Measurements from ENCODE around the gene MEI4.
"Not testable (repeated sequence)": the region's sequence is repeated elsewhere in the genome, so short reads cannot be mapped to it uniquely, and the experiment has no call there.

MEI4 gene

DNA sequence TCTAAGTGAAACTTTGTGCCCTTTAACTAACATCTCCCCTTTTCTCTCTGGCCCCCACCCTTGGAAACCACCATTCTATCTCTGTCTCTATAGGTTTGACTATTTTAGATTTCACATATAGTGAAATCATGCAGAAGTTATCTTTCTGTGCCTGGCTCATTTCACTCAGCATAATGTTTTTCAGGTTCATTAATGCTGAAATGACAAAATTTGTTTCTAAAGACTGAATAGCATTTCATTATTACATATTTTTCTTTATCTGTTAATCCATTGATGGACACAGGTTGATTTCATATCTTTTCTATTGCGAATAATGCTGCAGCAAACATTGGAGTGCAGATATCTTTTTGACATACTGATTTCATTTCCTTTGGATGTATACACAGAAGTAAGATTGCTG, 30.7 kb downstream of the MEI4 start:
- no peak for DNase-seq (ENCODE audit: low spot score)

DNA sequence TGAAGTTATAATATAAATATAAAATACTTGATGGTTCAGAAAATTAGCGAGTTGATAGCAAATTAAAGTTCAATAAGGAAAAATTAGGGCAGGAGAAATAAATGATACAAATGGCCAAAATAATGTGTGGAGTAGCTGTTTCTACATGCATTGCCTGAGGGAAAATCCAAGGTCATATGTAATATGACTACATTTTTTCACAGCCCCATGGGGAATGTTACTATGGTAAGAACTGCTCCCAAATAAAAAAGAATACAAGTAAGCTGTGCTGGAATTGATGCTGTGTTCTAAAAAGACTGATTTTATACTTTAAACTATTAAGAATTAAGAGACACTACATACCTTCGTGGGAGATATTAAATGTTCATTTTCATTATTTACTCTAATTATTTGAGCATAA, 34.1 kb downstream of the MEI4 start:
- DNase-seq (ENCODE audit: low spot score): no peak

DNA sequence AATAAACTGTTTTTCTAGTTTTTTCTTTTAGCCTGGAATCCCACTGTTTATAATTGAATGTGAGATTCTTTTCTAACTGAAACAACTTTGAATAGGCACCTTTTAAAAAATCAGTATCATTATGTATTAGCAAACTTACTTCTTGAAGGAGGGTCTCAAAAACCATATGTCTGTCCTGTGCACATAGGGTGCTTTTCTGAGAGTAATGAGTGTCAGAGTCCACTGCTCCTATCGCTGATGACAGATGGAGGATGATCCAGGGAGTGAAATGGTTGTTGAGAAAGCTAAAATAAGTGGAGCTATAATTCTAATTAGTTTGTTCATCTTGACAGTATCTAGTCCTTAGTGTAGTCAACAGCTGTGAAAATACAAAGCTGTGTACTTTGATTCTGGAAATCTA, 35.8 kb downstream of the MEI4 start:
- DNase-seq (ENCODE audit: low spot score): no peak

DNA sequence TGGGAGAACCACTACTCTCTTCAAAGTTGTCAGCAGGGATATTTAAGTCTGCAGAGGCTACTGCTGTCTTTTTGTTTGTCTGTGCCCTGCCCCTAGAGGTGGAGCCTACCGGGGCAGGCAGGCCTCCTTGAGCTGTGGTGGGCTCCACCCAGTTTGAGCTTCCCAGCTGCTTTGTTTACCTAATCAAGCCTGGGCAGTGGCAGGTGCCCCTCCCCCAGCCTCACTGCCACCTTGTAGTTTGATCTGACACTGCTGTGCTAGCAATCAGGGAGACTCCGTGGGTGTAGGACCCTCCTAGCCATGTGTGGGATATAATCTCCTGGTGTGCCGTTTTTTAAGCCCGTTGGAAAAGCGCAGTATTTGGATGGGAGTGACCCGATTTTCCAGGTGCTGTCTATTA, 47.3 kb downstream of the MEI4 start:
- DNase-seq (ENCODE audit: low spot score): not testable (repeated sequence)

DNA sequence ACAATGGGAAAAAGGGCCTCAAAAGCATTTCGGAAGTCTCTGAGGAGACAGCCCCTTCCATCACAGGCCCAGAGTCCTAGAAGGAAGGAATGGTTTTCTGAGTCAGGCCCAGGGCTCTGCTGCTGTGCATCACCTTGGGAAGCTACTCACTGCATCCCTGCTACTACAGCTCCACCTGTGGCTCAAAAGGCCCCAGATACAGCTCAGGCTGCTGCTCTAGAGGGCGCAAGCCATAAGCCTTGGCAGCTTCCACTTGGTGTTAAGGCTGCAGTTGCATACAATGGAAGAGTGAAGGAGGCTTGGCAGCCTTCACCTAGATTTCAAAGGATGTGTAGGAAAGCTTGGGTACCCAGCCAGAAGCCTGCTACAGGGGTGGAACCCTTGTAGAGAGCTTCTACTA, 54.8 kb downstream of the MEI4 start:
- no peak for DNase-seq (ENCODE audit: low spot score)

DNA sequence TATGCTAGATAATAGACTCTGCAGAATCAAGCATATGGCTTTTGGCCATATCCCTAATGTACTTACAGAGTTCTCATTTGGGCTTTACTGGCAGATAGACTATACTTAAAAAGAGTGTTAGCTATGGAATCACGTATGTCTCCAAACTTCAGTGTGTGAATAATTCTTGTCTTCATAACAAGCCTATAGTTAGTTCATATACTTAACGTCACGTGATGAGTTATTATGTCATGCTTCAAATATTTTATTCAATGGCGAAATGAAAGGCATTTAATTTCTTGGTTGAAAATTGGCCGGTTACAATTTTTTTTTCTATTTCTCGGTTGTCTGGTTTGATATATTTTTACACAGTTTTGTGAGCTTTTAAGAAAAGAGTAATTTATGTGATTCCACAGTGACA, 62.7 kb downstream of the MEI4 start:
- no peak for DNase-seq (ENCODE audit: low spot score)

DNA sequence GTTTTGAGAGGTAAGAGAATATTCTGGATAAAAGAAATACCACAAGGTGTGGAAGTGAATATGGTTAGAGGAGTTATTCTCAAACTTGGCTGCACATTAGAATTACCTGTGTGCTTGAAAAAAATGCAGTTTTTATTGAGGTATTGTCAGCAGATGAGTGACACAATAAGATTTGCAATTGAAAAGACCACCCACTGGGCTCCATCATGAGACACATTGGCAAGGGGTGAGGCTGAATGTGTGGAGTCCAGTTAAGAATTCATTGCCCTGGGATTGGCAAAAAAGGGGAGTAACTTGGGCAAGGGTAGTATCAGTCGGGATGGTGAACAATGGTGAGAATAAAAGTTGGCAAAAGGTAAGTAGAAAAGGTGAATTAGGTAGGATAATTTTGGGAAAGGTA, 63.5 kb downstream of the MEI4 start:
- no peak for DNase-seq (ENCODE audit: low spot score)

DNA sequence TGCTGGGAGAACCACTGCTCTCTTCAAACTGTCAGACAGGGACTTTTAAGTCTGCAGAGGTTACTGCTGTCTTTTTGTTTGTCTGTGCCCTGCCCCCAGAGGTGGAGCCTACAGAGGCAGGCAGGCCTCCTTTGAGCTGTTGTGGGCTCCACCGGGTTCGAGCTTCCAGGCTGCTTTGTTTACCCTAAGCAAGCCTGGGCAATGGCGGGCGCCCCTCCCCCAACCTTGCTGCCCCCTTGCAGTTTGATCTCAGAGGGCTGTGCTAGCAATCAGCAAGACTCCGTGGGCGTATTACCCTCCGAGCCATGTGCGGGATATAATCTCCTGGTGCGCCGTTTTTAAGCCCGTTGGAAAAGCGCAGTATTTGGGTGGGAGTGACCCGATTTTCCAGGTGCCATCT, 83.2 kb downstream of the MEI4 start:
- DNase-seq (ENCODE audit: low spot score): not testable (repeated sequence)

DNA sequence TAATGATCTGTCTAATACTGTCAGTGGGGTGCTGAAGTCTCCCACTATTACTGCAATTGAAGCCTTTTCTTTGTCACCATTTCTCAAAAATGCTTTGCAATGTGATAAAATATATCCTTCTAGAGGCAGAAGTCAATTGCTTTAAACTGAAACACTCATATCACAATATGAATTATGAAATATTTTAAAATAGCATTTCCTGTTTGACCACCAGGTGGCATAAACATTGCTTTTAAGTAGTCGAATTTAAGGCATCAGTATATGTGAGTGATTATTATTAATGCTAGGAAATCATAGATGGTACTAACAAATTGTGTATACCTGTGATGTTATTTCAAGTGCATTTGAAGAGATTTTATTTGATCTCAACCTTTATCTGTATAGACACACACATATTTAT, 87.5 kb downstream of the MEI4 start:
- DNase-seq (ENCODE audit: low spot score): peak; percentile 14

DNA sequence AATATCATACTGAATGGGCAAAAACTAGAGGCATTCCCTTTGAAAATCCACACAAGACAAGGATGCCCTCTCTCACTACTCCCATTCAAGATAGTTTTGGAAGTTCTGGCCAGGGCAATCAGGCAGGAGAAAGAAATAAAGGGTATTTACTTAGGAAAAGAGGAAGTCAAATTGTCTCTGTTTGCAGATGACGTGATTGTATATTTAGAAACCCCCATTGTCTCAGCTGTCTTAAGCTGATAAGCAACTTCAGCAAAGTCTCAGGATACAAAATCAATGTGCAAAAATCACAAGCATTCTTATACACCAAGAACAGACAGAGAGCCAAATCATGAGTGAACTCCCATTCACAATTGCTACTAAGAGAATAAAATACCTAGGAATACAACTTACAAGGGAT, 99.3 kb downstream of the MEI4 start:
- DNase-seq (ENCODE audit: low spot score): not testable (repeated sequence)

DNA sequence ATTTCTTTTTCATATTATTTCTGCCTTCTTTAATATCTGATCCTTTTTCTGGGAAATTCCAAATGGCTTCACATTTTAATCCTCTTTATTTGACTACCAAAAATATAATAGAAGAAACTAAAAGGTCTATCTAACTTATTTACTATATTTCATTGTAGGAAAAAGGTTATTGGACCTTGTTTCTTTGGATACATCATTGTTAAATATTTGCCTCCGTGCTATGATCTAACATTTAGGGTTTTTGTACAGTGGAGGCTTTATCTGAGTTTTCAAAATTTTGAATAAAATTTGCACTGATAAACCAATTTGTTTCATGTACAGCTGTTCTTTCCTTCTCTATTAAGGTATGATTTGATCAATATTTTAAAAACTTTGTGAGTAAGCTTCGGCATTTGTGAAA, 109.5 kb downstream of the MEI4 start:
- DNase-seq (ENCODE audit: low spot score): no peak

DNA sequence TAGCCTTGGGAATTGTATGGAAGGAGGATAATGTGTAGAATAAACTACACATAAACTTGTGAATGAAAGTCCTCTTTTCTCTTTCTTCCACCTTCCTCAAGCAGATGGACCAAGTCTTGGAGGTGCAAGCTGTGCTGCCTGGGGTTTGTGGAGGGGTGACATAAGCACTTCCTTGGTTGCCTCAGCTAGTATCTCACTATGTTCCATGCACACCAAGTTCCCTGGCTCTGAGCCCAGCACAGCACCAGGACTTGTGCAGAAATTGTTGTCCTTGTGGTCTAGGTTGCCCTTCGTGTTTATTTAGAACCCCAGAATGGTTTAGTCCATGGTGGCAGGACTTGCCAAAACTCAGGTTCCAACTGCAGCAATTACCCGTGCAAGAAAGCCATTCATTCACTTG, 110.3 kb downstream of the MEI4 start:
- DNase-seq (ENCODE audit: low spot score): no peak

DNA sequence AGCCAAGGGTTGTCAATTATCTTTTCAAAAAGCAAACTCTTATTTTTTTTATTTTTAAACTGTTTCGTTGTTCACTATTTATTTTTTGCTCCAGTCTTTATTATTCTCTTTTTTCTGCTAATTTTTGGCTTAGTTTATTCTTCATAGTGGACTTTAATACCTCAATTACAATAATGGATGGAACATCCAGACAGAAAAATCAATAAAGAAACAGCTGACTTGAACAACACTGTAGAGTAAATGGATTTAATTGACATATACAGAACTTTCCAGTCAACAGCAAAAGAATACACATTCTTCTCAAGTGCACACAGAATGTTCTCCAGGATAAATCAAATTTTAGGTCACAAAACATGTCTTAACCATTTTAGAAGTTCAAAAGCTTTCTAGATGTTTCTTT, 111.5 kb downstream of the MEI4 start:
- no peak for DNase-seq (ENCODE audit: low spot score)

DNA sequence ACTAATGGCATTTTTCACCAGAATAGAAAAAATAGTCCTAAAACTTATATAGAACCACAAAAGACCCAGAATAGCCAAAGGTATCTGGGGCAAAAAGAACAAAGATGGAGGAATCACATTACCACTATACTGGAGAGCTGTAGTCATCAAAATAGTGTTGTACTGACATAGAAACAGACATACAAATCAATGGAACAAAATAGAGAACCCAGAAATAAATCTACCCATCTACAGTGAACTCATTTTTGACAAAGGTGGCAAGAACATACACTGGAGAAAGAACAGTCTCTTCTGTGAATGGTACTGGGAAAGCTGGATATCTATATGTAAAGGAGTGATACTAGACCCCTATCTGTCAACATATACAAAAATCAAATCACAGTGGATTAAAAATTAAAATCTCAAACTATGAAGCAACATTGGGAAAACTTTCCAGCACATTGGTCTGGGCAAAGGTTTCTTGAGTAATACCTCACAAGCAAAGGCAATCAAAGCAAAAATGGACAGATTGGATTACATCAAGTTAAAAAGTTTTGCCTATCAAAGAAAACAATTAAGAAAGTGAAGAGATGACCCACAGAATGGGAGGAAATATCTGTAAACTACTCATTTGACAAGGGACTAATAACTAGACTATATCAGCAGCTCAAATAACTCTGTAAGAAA, 120.5 kb downstream of the MEI4 start:
- no peak for DNase-seq (ENCODE audit: low spot score)

DNA sequence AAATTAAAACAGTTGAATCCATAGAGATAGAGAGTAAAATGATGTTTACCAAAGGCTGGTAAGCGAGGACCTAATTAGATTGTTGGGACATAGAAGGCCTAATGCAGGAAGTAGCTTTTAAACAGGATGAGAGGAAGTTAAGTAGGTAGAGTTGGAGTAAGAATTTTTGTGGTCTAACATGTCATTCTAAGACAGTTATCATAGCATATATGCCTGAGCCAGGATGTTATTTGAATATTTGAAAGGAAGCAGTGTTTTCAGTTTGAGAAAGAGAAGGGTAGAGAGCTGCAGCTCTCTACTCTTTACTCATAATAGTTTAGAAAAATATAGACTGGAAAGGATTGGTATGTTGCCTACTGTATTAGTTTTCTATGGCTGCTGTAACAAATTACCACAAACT, 121.6 kb downstream of the MEI4 start:
- no peak for DNase-seq (ENCODE audit: low spot score)

DNA sequence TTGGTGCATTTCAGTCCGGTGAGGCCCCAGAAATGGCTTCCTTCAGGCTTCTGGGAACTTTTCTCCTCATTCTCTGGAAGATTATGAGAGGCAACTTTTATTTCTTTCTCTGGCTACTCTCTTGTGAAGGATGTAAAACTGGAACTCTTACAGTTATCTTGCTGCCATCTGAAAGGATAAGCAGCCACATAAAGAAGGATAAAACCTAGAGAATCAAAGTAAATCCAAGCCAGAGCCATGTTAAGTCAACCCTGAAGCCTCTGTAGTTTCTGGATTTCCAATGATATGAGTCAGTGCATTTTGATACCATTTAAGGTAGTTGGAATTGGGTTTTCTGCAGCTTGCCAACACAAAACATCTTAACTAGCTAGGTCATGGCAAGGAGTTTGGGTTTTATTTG, 123.6 kb downstream of the MEI4 start:
- no peak for DNase-seq (ENCODE audit: low spot score)

DNA sequence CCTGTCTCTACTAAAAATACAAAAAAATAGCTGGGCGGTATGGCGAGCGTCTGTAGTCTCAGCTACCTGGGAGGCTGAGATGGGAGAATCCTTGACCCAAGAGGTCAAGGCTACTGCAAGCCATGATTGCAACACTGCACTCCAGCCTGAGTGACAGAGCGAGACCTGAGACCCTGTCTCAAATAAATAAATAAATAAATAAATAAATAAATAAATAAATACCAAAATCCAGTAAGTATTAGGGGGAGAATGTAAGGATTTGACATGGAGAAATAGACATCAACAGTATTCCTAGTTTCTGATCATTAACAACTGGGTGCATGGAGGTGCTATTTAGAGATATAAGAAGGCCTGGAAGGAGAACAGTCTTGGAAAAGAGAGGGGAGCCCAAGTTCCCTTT, 125.7 kb downstream of the MEI4 start:
- no peak for DNase-seq (ENCODE audit: low spot score)

DNA sequence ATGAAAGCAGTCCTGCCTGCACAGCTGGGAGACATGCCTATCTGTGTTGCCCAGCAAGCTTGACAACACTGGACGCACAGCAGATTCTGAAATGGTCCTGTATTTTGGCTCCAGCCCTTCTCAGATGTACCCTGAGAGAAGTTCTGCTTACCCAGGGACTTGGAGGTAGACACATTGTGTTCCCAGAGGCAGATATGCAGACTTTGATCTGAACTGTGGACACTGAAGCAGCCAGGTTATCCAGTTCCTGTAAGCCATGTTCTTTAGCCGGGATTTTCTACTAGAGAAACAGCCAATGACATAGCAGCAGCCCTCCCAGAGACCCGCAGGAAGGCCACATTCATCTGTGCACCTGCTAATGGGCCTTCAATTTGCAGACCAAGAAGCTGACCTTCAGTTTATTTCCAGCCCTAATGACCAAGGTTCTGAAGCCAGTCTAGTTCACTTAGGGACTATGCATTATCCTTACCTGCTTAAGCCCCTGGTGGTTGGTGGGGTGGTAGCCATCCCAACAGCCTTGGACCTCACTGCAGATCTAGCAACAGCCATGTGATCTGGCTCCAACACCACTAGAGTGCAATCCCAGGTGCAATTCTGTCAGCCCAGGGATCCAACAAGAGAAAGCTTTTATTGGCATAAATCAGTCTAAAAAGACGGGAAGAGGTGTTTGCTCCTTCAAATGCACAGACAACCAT, 134.2 kb downstream of the MEI4 start:
- DNase-seq (ENCODE audit: low spot score): no peak

DNA sequence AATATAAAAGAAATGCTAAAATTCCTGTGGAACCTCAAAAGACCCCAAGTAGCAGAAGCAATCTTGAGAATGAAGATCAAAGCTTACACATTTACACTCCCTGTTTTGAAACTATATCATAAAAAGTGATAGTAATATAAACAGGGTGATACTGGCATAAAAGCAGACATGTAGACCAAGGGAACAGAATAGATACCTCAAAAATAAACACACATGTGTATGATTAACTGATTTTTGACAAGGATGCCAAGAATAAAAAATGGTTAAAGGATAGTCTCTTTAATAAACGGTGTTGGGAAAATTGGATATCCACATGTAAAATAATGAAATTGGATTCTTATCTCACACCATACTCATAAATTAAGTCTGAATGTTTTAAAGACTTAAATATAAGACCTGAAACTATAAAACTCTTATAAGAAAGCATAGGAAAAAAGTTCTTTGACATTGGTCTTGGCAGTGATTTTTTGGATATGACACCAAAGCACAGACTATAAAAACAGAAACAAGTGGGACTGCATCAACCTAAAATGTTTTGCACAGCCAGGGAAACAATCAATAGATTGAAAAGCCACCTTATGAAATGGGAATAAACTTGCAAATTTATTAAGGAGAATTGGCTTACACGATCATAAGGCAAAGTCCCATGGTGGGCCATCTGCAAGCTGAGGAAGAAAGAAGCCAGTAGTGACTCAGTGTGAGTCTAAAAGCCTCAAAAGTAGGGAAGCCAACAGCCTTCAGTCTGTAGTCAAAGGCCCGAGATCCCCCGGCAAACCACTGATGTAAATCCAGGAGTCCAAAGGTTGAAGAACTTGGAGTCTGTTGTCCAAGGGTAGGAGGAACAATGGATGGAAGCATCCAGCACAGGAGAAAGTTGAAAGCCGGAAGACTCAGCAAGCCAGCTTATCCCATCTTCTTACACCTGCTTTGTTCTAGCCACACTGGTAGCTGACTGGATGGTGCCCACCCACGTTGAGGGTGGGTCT, 144.3 kb downstream of the MEI4 start:
- DNase-seq (ENCODE audit: low spot score): no peak

DNA sequence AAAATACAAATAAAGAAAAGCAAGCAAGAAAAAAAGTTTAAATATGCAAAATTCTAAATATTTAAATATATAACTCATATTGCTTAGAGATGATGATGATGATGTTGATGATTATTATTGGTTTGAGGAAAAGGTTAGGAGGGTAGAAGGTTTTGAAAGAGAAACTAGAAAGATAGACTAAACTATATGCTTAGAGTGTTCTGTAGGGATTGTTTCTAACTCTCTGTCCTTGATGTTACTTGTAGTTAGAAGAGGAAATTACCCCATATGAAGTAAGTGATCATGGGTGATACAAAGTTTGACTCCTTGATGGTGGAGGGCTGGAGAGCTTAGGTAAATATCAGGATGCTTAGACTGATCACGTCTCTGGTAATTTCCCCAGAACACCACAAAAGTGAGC, 159.5 kb downstream of the MEI4 start:
- DNase-seq (ENCODE audit: low spot score): no peak

DNA sequence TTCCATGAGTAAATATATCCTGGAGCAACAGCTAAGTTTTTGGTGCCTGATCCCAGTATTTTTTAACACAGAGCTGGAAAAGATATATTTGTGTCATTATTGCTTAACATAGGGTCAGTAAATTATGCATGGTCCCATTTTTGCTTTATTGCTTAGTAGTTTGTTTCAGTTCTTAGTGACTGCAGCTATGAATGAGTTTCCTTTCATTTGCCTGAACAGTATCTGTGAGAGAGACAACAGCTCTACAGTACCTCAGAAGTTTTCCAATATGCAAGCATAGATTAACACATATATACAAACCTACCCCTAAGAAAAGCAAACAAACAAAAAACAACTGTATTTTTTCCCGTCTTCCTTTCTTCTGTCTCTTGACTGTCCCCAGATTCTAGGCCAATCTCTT, 160.3 kb downstream of the MEI4 start:
- DNase-seq (ENCODE audit: low spot score): no peak

DNA sequence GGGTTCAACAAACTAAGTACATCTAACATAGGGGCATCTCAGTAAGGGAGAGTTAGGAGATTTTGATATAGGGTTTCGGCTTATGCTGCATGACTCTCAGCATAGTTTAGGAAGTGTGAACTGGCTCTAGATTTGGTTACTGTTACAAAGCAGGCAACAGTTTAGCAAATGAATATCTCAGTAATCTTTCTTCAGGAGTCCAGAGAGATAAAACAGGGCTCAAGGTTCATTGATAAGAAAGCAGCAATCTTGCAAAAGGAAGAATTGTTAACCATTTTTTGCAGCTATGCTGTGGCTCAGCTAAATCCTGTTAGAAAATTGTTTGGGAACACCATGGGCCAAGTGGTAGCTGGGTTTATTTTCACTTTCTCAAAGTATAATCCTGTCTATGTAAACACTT, 161.3 kb downstream of the MEI4 start:
- no peak for DNase-seq (ENCODE audit: low spot score)

DNA sequence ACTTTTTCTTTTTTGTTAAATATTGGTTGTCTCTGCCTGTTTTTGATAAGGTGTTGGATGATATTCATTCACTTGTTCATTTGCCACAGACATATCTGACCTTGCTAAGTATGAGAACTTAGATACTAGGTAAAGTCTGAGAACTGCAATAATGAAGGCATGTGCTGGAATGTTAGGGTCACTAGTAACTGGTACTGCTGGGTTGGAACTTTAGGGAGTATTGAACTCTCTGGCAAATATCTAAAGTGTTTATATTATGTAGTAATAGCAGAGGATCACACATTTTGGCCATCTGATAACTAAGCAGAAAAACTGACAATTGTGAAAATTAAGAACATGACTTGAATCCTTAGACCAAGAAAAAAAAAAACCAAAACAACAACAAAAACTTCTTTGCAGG, 162.7 kb downstream of the MEI4 start:
- DNase-seq (ENCODE audit: low spot score): no peak
